GM12878 (cell line): ENCODE results near the gene PAFAH2. TPM values are rescaled to one million over a fixed set of nuclear protein-coding genes. Genes with fewer than 3 reads are reported as not detected.

Source experiments
- ATAC-seq: fragments of 200-7000 bp; cut with Tn5 transposase; 3 replicates; pipeline ENCODE4 v1.9.1; 2020; ENCODE audit warnings: mild to moderate bottlenecking, moderate library complexity
- BruUV-seq: library from RNA; stranded (reverse); fragments of 400-500 nt; replicated peaks from 2 replicates; lab custom pipeline; 2021; lab: Mats Ljungman, UMichigan
- CTCF ChIA-PET: fragments of 300-600 bp; sonication (Branson Sonifier 250); formaldehyde crosslinking; extraction: SDS; loops from one replicate; lab custom pipeline; 2021; ENCODE audit warnings: inconsistent platforms; lab: Yijun Ruan, JAX
- POLR2A ChIA-PET: fragments of 350-600 bp; formaldehyde crosslinking; extraction: SDS; loops from one replicate; lab custom pipeline; 2021; ENCODE audit warnings: inconsistent platforms; lab: Charles Lee
- RAD21 ChIA-PET: fragments of 300-600 bp; sonication (Branson Sonifier 250); formaldehyde crosslinking; loops from one replicate; lab custom pipeline; 2023; ENCODE audit warnings: antibody characterized with exemption; ENCODE audit not compliant: unreplicated experiment; lab: Charles Lee
- SMC1A ChIA-PET: fragments of 300-600 bp; sonication (Branson Sonifier 250); formaldehyde crosslinking; loops from one replicate; lab custom pipeline; 2023; ENCODE audit not compliant: unreplicated experiment, uncharacterized antibody; lab: Charles Lee
- DNase-seq: peaks from one replicate; pipeline ENCODE4 v3.0.0-alpha.2; 2011; ENCODE audit warnings: low read depth, low spot score
- FAIRE-seq: peaks from 3 replicates; lab custom pipeline; 2011; peaks lifted over from hg19 to GRCh38; lab: Jason Lieb, UNC
- H2AFZ ChIP-seq: 2 replicates; pipeline ENCODE4 v1.6.0; 2011; ENCODE audit warnings: low read depth, low read length, control low read depth; ENCODE audit not compliant: control insufficient read depth
- H3K27ac ChIP-seq: 2 replicates; pipeline ENCODE4 v1.5.1; 2011; ENCODE audit warnings: control low read depth; ENCODE audit not compliant: control insufficient read depth, insufficient read depth
- H3K27me3 ChIP-seq, 2 experiments: replicated peaks in 1 of 2; 2 replicates each; pipeline versions ENCODE4 v1.6.0 to v1.6.1; 2011; ENCODE audit warnings: low read length in 1 of 2; ENCODE audit not compliant: control insufficient read depth in 2 of 2, insufficient read depth in 2 of 2
- H3K36me3 ChIP-seq, 2 experiments: 2 replicates each; pipeline ENCODE4 v1.5.1; 2011; ENCODE audit warnings: low read length in 1 of 2; ENCODE audit not compliant: control insufficient read depth in 2 of 2, insufficient read depth in 2 of 2
- H3K4me1 ChIP-seq: 2 replicates; pipeline ENCODE4 v1.6.1; 2011; ENCODE audit warnings: mild to moderate bottlenecking, low read length, moderate library complexity, mixed read lengths; ENCODE audit not compliant: control insufficient read depth, insufficient read depth
- H3K4me2 ChIP-seq: 2 replicates; pipeline ENCODE4 v1.6.0; 2011; ENCODE audit warnings: control low read depth; ENCODE audit not compliant: control insufficient read depth, insufficient read depth
- H3K4me3 ChIP-seq: fragments of 200-600 bp; sonication (generic); 2 replicates; pipeline ENCODE4 v1.5.1; 2016
- H3K79me2 ChIP-seq: 2 replicates; pipeline ENCODE4 v1.6.0; 2011; ENCODE audit warnings: low read length; ENCODE audit not compliant: control insufficient read depth, insufficient read depth
- H3K9ac ChIP-seq: 2 replicates; pipeline ENCODE4 v1.8.0; 2011; ENCODE audit warnings: low read length, control low read depth, mixed read lengths; ENCODE audit not compliant: control insufficient read depth, insufficient read depth
- H3K9me3 ChIP-seq: replicated peaks from 3 replicates; pipeline ENCODE4 v1.5.1; 2011; ENCODE audit warnings: mild to moderate bottlenecking, low read length; ENCODE audit not compliant: control insufficient read depth, insufficient read depth
- H4K20me1 ChIP-seq: 2 replicates; pipeline ENCODE4 v1.6.0; 2011; ENCODE audit not compliant: control insufficient read depth, insufficient read depth
- CEBPB ChIP-seq, 2 experiments: fragments of 150-350 bp in 1 of 2; IDR thresholded peaks; 2 replicates each; pipeline ENCODE4 v1.6.1; 2012 to 2014; ENCODE audit warnings: low read depth in 2 of 2, low read length in 2 of 2, borderline replicate concordance in 1 of 2, inconsistent platforms in 1 of 2
- CHD1 ChIP-seq: IDR thresholded peaks from 2 replicates; pipeline ENCODE4 v1.6.1; 2012; ENCODE audit warnings: low read depth, low read length, improper control_type of control experiment
- E4F1 ChIP-seq: fragments of 450-650 bp; IDR thresholded peaks from 2 replicates; pipeline ENCODE4 v1.6.1; 2018; ENCODE audit warnings: borderline replicate concordance, mild to moderate bottlenecking; ENCODE audit not compliant: partially characterized antibody
- ELK1 ChIP-seq: IDR thresholded peaks from 2 replicates; pipeline ENCODE4 v1.6.1; 2012; ENCODE audit warnings: low read depth, low read length, improper control_type of control experiment
- EP300 ChIP-seq, 2 experiments: fragments of 150-350 bp in 1 of 2; IDR thresholded peaks; 2 replicates each; pipeline ENCODE4 v1.6.1; 2011 to 2012; ENCODE audit warnings: low read depth in 2 of 2, low read length in 2 of 2, borderline replicate concordance in 1 of 2, improper control_type of control experiment in 1 of 2, inconsistent platforms in 1 of 2; ENCODE audit not compliant: control insufficient read depth in 1 of 2
- ETV6 ChIP-seq, 2 experiments: fragments of 450-650 bp in 1 of 2; IDR thresholded peaks in 1 of 2; conservative IDR thresholded peaks in 1 of 2; 2 replicates each; pipeline ENCODE4 v1.6.1; 2014; ENCODE audit warnings: antibody characterized with exemption in 1 of 2, borderline replicate concordance in 1 of 2, low read depth in 1 of 2, mild to moderate bottlenecking in 1 of 2, moderate library complexity in 1 of 2
- HDAC6 ChIP-seq: fragments of 200-600 bp; sonication (generic); IDR thresholded peaks from one replicate; pipeline ENCODE4 v1.8.0; 2017; ENCODE audit warnings: antibody characterized with exemption; ENCODE audit not compliant: unreplicated experiment
- HDGF ChIP-seq: fragments of 450-650 bp; IDR thresholded peaks from 2 replicates; pipeline ENCODE4 v1.6.1; 2016; ENCODE audit warnings: antibody characterized with exemption
- MTA3 ChIP-seq: IDR thresholded peaks from 2 replicates; pipeline ENCODE4 v1.6.1; 2012; ENCODE audit warnings: low read length, inconsistent platforms, borderline replicate concordance
- PAX5 ChIP-seq: IDR thresholded peaks from 2 replicates; pipeline ENCODE4 v1.6.1; 2011; ENCODE audit warnings: low read depth, low read length, borderline replicate concordance
- POLR2AphosphoS5 ChIP-seq: IDR thresholded peaks from 2 replicates; pipeline ENCODE4 v1.6.1; 2011; ENCODE audit warnings: mild to moderate bottlenecking, low read length, inconsistent platforms
- ZNF384 ChIP-seq: IDR thresholded peaks from 2 replicates; pipeline ENCODE4 v1.6.1; 2012; ENCODE audit warnings: low read depth, mild to moderate bottlenecking, low read length, improper control_type of control experiment, borderline replicate concordance
- WGBS: methylation state at CpG from one replicate; pipeline ENCODE4 v1.1.6; 2016; ENCODE audit warnings: low lambda C conversion rate; ENCODE audit not compliant: insufficient replicate concordance, insufficient coverage; ENCODE audit errors: missing lambda C conversion rate; 5-methylcytosine and 5-hydroxymethylcytosine counted together
- in situ Hi-C: fragments of 300-500 bp; cut with MboI; formaldehyde crosslinking; loops from 9 replicates; pipeline ENCODE4 v1.14.3; 2018; ENCODE audit warnings: mixed read lengths
- intact Hi-C: fragments of 100-400 bp; cut with micrococcal nuclease; formaldehyde crosslinking; loops from one replicate; pipeline ENCODE4 v1.14.2; 2022; ENCODE audit not compliant: unreplicated experiment
- polyA plus RNA-seq, 11 experiments: library from polyadenylated mRNA; depleted of rRNA in 4 of 11; unstranded in 6 of 11; stranded (reverse) in 5 of 11; fragments of >200 nt; fragmentation: Nextera tagmentation in 4 of 11; fragmentation: Illumina TruSeq in 1 of 11; extraction: Ambion mirVana in 4 of 11; extraction: Trizol in 1 of 11; gene quantifications; 1 replicate in 1 of 11; 2 replicates in 10 of 11; pipeline versions ENCODE4 v1.2.1 to v1.2.3, GENCODE V29; 2011 to 2016; ENCODE audit warnings: inconsistent platforms in 2 of 11, missing spikeins in 2 of 11, low read depth in 1 of 11
- total RNA-seq, 4 experiments: library from RNA; depleted of rRNA in 3 of 4; stranded (reverse); fragments of >200 nt in 3 of 4; fragmentation: Illumina TruSeq in 1 of 4; extraction: Trizol in 1 of 4; gene quantifications; 2 replicates each; pipeline versions ENCODE4 v1.2.1 to v1.2.3, GENCODE V29; 2013 to 2021
- TF ChIP-seq, protein P1 (sequence below): fragments of 450-650 bp; IDR thresholded peaks from 2 replicates; pipeline ENCODE4 v1.6.1; 2017; ENCODE audit warnings: mild to moderate bottlenecking, moderate library complexity

PAFAH2 gene
- total and polyA plus RNA-seq, 10 of the 15 experiments (the other 5 are each of a cell fraction or from before 2014, with no cell fraction given) = 3.0 to 9.5 (median 6.5) TPM

DNA sequence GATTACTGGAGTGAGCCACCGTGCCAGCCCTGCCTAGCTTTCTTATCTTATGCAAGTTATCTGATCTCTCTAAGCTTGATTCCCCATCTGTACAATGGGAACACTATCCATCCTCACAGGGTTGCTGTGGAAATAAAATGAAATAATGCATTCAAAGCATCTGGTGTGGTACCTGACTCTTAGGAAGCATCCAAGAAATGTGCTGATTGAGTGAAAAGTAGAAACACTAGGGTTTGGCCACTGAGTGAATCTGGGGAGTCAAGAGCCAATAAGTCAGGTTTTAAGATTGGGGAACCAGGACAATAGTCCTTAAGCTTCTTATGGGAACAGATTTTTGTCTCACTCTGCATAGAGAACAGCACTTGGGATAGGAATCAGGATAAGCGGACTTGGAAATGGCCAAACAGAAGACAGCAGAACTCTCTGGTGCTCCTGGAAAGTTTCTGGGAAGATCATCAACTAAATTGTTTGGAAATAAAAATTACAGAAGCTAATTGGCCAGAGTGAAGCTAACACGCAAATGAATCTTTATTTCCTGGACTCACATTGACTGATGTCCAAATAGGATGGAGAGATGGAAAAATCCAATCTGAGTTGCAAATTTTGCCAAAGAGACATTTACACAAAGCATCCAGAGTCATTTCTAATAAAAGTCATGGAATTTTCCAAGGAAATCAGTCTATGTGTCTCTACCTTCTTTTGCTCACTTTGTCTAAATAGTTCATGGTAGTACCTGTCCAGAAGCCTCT is 3.3 kb downstream of the PAFAH2 start:
- intact Hi-C loops (no loop called here), in situ Hi-C loops (loop anchor here (5.0 kb wide), 2 partner anchors 97 to 172 kb away; no protein-coding TSS in a partner anchor)
- ChIA-PET SMC1A (interaction anchor here (1.5 to 11.2 kb wide), 2 partner anchors 10 to 95 kb away, joined by 4 to 319 read pairs; partner anchors contain the start of gene STMN1), RAD21 (interaction anchor here (8.0 kb wide), 1 partner anchor 95 kb away, joined by 296 read pairs; the partner anchor contains the start of gene STMN1), POLR2A (interaction anchor here (0.9 to 9.8 kb wide), 2 partner anchors 8 to 94 kb away, joined by 4 to 116 read pairs; no protein-coding TSS in a partner anchor), CTCF (interaction anchor here (1.4 to 7.7 kb wide), 3 partner anchors 32 to 157 kb away, joined by 5 to 383 read pairs (median 6); no protein-coding TSS in a partner anchor)
- Histone ChIP-seq H3K4me3 (no peak overlapping the region), H3K9me3 (no peaks in the 10 kb centered on the region), H3K9ac (no peak overlapping the region), H3K27me3 (no peaks in the 10 kb centered on the region), H2AFZ (no peak overlapping the region), H3K36me3 (peaks cover 0 to 3% of the 10 kb centered on the region in 2 experiments; a peak in 1 of 4 replicates), H3K4me2 (no peak overlapping the region), H3K4me1 (peaks cover 12% of the 10 kb centered on the region), H4K20me1 (no peaks in the 10 kb centered on the region), H3K79me2 (peaks cover 6% of the 10 kb centered on the region), H3K27ac (no peak overlapping the region)
- BruUV-seq = no TSS peak
- FAIRE-seq = no peak
- ATAC-seq = no peak
- DNase-seq = no peak
- WGBS = 98% methylated on average over 3 of the region's 3 CpGs
- no peak for TF ChIP-seq HDAC6
- no peak for TF ChIP-seq ELK1
- no peak for TF ChIP-seq ETV6 (conservative IDR thresholded peaks at IDR 0.05 in 1 of 2, IDR thresholded peaks at IDR 0.05 in 1 of 2; ENCODE audit: borderline replicate concordance in 1 of 2, low read depth in 1 of 2)
- no peak for TF ChIP-seq MTA3
- no peak for TF ChIP-seq PAX5
- TF ChIP-seq, protein P1, sequence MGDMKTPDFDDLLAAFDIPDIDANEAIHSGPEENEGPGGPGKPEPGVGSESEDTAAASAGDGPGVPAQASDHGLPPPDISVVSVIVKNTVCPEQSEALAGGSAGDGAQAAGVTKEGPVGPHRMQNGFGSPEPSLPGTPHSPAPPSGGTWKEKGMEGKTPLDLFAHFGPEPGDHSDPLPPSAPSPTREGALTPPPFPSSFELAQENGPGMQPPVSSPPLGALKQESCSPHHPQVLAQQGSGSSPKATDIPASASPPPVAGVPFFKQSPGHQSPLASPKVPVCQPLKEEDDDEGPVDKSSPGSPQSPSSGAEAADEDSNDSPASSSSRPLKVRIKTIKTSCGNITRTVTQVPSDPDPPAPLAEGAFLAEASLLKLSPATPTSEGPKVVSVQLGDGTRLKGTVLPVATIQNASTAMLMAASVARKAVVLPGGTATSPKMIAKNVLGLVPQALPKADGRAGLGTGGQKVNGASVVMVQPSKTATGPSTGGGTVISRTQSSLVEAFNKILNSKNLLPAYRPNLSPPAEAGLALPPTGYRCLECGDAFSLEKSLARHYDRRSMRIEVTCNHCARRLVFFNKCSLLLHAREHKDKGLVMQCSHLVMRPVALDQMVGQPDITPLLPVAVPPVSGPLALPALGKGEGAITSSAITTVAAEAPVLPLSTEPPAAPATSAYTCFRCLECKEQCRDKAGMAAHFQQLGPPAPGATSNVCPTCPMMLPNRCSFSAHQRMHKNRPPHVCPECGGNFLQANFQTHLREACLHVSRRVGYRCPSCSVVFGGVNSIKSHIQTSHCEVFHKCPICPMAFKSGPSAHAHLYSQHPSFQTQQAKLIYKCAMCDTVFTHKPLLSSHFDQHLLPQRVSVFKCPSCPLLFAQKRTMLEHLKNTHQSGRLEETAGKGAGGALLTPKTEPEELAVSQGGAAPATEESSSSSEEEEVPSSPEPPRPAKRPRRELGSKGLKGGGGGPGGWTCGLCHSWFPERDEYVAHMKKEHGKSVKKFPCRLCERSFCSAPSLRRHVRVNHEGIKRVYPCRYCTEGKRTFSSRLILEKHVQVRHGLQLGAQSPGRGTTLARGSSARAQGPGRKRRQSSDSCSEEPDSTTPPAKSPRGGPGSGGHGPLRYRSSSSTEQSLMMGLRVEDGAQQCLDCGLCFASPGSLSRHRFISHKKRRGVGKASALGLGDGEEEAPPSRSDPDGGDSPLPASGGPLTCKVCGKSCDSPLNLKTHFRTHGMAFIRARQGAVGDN = no peak
- no peak for TF ChIP-seq CHD1
- TF ChIP-seq ZNF384 = no peak
- TF ChIP-seq POLR2AphosphoS5 = no peak
- TF ChIP-seq EP300 (IDR thresholded peaks at IDR 0.05; ENCODE audit: borderline replicate concordance in 1 of 2, control insufficient read depth in 1 of 2, low read depth in 2 of 2, low read length in 2 of 2) = no peak
- TF ChIP-seq HDGF = no peak
- TF ChIP-seq CEBPB (IDR thresholded peaks at IDR 0.05; ENCODE audit: borderline replicate concordance in 1 of 2, low read depth in 2 of 2, low read length in 2 of 2) = no peak
- no peak for TF ChIP-seq E4F1
